GM12873 (cell line): ENCODE data around the gene PRKCB.

Source experiments
- TF ChIP-seq, protein P1 (sequence below): IDR thresholded peaks from 2 replicates; pipeline ENCODE4 v1.5.1; 2012; ENCODE audit warnings: low read depth, mild to moderate bottlenecking, moderate library complexity, low read length, control low read depth; ENCODE audit not compliant: insufficient read depth; ENCODE audit errors: missing control alignments

The PRKCB gene

DNA sequence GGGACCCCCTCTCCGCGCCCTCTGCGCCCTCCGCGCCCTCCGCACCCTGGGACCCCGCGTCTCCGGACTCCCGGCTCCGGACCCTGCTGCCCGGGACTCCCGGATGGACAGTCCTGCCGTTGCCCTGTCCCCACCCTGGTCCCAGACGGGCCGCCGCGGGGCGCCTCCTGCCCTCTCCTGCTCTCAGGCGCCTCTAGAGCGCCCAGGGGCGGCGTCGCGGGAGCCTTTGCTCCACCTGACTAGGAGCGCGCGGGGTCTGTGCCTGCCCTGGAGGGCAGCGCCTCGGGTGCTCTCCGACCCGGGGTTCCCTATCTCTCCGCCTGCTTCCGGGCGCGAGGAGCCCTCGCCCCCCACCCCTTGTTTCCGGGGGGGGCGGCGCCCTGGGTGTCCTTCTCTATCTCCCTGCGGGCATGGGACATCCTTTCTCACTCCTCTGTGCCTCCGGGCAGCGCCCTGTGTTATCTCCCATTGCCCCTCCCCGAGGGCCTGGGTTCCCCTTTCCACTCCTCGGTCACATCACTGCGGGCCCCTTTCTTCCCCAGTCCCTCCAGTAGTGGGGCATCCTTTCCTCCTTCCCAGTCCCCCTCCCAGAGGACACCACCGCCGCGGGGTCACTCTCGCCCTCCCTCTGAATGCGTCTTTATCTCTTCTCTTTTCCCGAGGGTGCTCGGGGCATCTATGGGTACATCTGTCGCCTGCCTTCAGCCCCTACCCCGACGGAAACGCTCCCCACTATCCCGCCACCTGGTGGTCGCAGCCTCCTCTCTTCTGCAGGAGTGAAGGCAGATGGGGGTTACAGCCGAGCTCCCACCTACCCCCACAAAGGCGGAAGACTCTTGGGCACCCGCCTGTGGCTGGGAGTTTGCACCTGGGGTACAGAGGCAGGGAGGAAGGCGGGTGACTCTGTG lies 875 bp downstream of the PRKCB start:
- TF ChIP-seq, protein P1, sequence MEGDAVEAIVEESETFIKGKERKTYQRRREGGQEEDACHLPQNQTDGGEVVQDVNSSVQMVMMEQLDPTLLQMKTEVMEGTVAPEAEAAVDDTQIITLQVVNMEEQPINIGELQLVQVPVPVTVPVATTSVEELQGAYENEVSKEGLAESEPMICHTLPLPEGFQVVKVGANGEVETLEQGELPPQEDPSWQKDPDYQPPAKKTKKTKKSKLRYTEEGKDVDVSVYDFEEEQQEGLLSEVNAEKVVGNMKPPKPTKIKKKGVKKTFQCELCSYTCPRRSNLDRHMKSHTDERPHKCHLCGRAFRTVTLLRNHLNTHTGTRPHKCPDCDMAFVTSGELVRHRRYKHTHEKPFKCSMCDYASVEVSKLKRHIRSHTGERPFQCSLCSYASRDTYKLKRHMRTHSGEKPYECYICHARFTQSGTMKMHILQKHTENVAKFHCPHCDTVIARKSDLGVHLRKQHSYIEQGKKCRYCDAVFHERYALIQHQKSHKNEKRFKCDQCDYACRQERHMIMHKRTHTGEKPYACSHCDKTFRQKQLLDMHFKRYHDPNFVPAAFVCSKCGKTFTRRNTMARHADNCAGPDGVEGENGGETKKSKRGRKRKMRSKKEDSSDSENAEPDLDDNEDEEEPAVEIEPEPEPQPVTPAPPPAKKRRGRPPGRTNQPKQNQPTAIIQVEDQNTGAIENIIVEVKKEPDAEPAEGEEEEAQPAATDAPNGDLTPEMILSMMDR, result peak; percentile 57

DNA sequence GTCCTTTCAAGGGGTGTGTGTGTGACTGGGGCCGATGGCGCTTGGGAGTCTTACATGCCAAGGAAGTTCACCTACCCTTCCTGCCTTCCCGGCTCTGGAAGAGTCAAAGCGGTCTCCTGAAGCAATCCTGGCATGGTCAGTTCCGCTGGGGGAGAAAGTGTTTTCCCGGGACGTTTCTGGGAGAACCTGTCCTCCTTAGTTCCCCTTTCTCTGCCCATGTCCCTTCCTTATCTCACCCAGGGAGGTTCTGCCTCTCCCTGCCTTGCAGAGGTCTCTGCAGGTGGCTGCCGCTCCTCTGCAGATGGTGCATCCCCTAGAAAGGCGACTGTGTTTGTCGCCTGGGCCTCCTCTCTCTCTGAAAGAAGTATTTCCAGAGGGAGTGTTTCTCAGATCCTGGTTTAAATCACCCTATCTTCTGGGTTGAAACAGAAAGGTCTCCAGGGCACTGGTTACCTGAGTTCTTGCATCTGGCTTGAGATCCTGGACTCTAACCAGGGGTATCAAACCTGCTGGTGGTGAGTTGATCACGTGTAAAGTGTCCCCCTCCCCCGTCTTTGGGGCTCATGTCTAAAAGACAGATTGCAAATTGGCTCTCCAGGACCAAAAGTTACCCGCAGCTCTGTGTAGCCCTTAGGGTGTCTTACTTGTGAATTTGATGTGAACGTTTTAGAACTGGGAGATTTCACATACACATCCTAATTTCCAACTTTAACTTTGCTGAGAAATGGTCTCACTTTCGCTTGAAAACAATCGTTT lies 1.9 kb downstream of the PRKCB start:
- TF ChIP-seq, protein P1, result no peak

DNA sequence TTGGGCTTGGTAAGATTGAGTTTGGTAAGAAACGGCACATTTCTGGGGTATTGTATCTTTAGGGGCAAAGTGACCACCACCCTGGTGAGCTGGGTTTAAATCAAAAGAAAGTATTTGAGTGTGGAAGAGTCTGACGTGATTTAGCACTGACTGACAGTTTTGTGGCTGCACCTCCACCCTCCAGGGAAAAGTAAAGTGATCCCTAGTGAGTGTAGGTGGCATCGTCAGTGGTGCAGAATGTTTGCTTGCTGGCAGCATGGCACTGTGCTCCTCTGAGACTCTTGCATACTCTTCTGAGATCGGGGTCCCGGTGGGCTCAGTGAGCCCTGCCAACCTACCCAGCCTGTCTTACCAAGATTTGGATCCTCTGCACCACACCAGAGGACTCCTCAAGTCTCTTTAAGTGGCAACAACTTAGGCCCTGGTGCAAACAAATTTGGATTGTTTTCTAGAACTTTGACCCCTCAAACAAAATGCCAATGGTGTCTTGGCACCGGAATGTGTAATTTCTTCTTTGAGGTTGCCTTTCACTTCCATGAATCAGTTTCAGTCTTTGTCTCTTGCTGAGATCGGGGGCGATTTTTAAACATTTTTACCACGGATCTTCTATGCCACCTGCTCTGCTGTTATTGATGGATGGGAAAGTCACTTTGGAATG lies 2.8 kb downstream of the PRKCB start:
- TF ChIP-seq, protein P1, result no peak

DNA sequence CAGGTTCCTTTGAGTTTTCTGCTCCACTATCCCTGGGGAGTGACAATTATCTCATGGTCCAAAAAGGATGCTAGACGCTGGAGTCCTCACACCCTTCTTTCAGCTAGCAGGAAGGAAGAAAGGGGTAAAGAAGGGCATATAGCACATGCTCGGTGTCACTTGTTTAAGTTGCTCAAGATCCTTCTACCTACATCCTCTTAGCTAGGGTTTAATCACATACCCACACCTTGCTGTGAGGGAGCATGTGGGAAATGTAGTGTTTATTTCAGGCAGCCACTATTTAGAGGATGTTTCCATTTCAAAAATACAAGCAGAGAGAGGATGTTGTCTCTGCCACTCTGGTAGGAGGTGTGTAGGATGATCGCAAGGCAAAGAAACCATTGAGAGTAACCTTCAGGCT lies 4.5 kb downstream of the PRKCB start:
- TF ChIP-seq, protein P1, result no peak

DNA sequence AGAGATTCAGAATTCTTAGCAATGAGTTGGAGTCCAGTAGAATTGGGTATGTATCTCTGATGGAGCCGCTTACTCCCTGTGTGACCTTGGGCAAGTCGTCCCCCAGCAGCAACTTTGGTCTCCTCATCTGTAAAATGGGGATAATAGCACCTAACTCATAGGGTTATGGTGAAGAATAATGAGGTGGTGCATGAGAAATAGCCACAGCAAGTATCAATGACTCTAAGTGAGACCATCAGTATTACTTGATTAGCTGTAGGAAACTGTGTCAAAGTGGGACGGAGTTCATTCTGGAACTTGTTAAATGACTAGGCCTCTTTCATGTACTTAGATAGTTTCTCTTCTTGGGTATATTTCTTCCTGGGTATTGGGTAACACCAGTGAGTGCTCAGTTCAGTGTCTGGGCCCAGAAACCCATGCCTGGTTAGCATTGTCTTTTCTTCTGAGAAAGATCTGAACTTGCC lies 6.4 kb downstream of the PRKCB start:
- TF ChIP-seq, protein P1, result no peak

DNA sequence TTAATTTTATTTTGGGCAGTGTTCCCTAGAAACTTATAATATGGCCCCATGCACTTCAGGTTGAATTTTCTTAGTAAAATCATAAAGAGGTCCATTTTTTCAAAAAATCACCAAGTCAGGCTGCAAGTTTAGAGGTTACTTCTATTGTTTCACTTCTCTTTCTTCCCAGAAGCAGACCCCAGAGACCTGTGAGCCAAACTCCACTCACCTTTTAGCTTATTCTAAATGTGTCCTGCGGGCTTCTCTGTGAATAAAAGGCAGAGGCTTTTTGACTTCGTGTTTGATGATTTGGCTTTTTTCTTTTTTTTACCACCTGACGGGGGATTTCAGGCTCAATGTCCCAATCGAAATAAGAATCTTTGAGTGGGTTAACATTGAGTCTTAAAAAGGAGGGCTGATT lies 7.4 kb downstream of the PRKCB start:
- TF ChIP-seq, protein P1, result no peak

DNA sequence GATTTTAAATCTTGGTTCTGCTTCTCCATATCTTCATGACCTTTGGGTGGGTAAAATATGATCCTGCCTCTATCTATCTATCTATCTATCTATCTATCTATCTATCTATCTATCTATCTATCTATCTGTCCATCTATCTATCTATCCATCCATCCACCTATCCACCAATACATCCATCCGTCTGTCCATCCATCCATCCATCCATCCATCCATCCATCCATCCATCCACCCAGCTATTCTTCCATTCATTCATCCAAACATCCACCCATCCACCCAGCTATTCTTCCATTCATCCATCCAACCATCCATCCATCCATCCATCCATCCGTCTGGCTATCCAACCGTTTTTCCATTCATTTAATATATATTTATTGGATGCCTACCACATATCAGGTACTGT lies 11.5 kb downstream of the PRKCB start:
- TF ChIP-seq, protein P1, result no peak
